ENCODE results near the gene MTUS2.

MTUS2 gene

GRCh38 chr13:28859717-28860116 is 39.6 kb downstream of the MTUS2 start:
- DNase-seq = no peak

GRCh38 chr13:28864544-28864943 is 44.4 kb downstream of the MTUS2 start:
- DNase-seq = no peak

- DNase-seq = no peak
Measured at GRCh38 chr13:28865149-28865744, 45.1 kb downstream of the MTUS2 start.

GRCh38 chr13:28865951-28866350 is 45.8 kb downstream of the MTUS2 start:
- no peak for DNase-seq

- no peak for DNase-seq
Measured at GRCh38 chr13:28866932-28867331, 46.8 kb downstream of the MTUS2 start.

- no peak for DNase-seq
Measured at GRCh38 chr13:28867564-28867963, 47.4 kb downstream of the MTUS2 start.

- no peak for DNase-seq
Measured at GRCh38 chr13:28872427-28873176, 52.5 kb downstream of the MTUS2 start.

GRCh38 chr13:28875846-28876615 is 55.9 kb downstream of the MTUS2 start:
- DNase-seq = no peak

GRCh38 chr13:28877408-28877807 is 57.3 kb downstream of the MTUS2 start:
- DNase-seq = no peak

GRCh38 chr13:28885181-28885580 is 65.0 kb downstream of the MTUS2 start:
- no peak for DNase-seq

GRCh38 chr13:28889086-28889732 is 69.1 kb downstream of the MTUS2 start:
- DNase-seq = no peak

- no peak for DNase-seq
Measured at GRCh38 chr13:28890712-28891111, 70.6 kb downstream of the MTUS2 start.

GRCh38 chr13:28918030-28918429 is 97.9 kb downstream of the MTUS2 start:
- no peak for DNase-seq

- DNase-seq = no peak
Measured at GRCh38 chr13:28922341-28922740, 102.2 kb downstream of the MTUS2 start.

GRCh38 chr13:28935104-28935503 is 115.0 kb downstream of the MTUS2 start:
- DNase-seq = no peak

GRCh38 chr13:28942906-28943305 is 122.8 kb downstream of the MTUS2 start:
- no peak for DNase-seq

- no peak for DNase-seq
Measured at GRCh38 chr13:28953714-28954418, 133.7 kb downstream of the MTUS2 start.

GRCh38 chr13:28954419-28954725 is 134.2 kb downstream of the MTUS2 start:
- DNase-seq = no peak

GRCh38 chr13:28954810-28955209 is 134.7 kb downstream of the MTUS2 start:
- no peak for DNase-seq

GRCh38 chr13:28955264-28955966 is 135.3 kb downstream of the MTUS2 start:
- DNase-seq = no peak

GRCh38 chr13:28958018-28958417 is 137.9 kb downstream of the MTUS2 start:
- no peak for DNase-seq

- DNase-seq = no peak
Measured at GRCh38 chr13:28958441-28958840, 138.3 kb downstream of the MTUS2 start.

Measured in NCI-H2081 treated with DMSO at 0.1 percent for 48 hours (cell line).